Activated CD4-positive, alpha-beta T cell treated with anti-CD3 and anti-CD28 coated beads for 24 hours (primary cell): ENCODE data around the gene HOPX.
A peak's percentile ranks its signal among the peaks of the same experiment; 100 is the strongest.
"Not testable (repeated sequence)": the region's sequence is repeated elsewhere in the genome, so short reads cannot be mapped to it uniquely, and the experiment has no call there.

Experiments used
- DNase-seq, 2 donors: peaks; one replicate each; pipeline ENCODE4 v3.0.0-alpha.2; 2020; ENCODE audit warnings: low read depth in 2 of 2

Gene HOPX

GRCh38 chr4:56681158-56681852, at the start of gene HOPX:
Gene HOPX, minus strand, starts transcription at chr4:56681296. Its CDS starts 23,480 bp downstream, at chr4:56657816.
- DNase-seq, result peak; percentile 48 to 52

- no peak for DNase-seq
These were observed 49.0 kb upstream of the HOPX start for GRCh38 chr4:56730097-56730496.

GRCh38 chr4:56728512-56728911, 47.4 kb upstream of the HOPX start:
- no peak for DNase-seq

- DNase-seq, result no peak
These were observed 46.1 kb upstream of the HOPX start for GRCh38 chr4:56727150-56727549.

GRCh38 chr4:56726593-56726992, 45.5 kb upstream of the HOPX start:
- DNase-seq, result not testable (repeated sequence)

- no peak for DNase-seq
These were observed 42.6 kb upstream of the HOPX start for GRCh38 chr4:56723659-56724230.

- DNase-seq, result peak; percentile 4 to 7
These were observed 42.1 kb upstream of the HOPX start for GRCh38 chr4:56723201-56723605.

- no peak for DNase-seq
These were observed 27.1 kb upstream of the HOPX start for GRCh38 chr4:56708146-56708545.

GRCh38 chr4:56705966-56706365, 24.9 kb upstream of the HOPX start:
- no peak for DNase-seq

- DNase-seq, result no peak
These were observed 24.2 kb upstream of the HOPX start for GRCh38 chr4:56705334-56705733.

GRCh38 chr4:56704089-56704871, 23.2 kb upstream of the HOPX start:
- DNase-seq, result no peak

- no peak for DNase-seq
These were observed 22.3 kb upstream of the HOPX start for GRCh38 chr4:56703378-56703777.

GRCh38 chr4:56701644-56702043, 20.5 kb upstream of the HOPX start:
- DNase-seq, result no peak

- no peak for DNase-seq
These were observed 20.0 kb upstream of the HOPX start for GRCh38 chr4:56701161-56701480.

- no peak for DNase-seq
These were observed 18.5 kb upstream of the HOPX start for GRCh38 chr4:56699537-56700105.

- no peak for DNase-seq
These were observed 17.2 kb upstream of the HOPX start for GRCh38 chr4:56698329-56698728.

GRCh38 chr4:56696056-56696455, 15.0 kb upstream of the HOPX start:
- DNase-seq, result no peak

GRCh38 chr4:56693476-56693875, 12.4 kb upstream of the HOPX start:
- not testable (repeated sequence) for DNase-seq

- DNase-seq, result no peak
These were observed 11.5 kb upstream of the HOPX start for GRCh38 chr4:56692576-56692975.

- no peak for DNase-seq
These were observed 10.3 kb upstream of the HOPX start for GRCh38 chr4:56691425-56691824.

- DNase-seq, result no peak
These were observed 9.3 kb upstream of the HOPX start for GRCh38 chr4:56690393-56690792.

GRCh38 chr4:56689201-56689969, 8.3 kb upstream of the HOPX start:
- DNase-seq, result no peak
